Epithelial cell of esophagus (primary cell): ENCODE measurements around the gene PRSS33.

ENCODE experiments used
- DNase-seq: peaks from one replicate; pipeline ENCODE4 v3.0.0; 2010; ENCODE audit warnings: low read depth
- H3K4me3 ChIP-seq: 2 replicates; pipeline ENCODE4 v1.5.1; 2011; ENCODE audit warnings: mild to moderate bottlenecking, low read length, control low read depth
- CTCF ChIP-seq: IDR thresholded peaks from 2 replicates; pipeline ENCODE4 v1.5.1; 2011; ENCODE audit warnings: low read depth, mild to moderate bottlenecking, low read length, control low read depth, inconsistent platforms; ENCODE audit not compliant: insufficient read depth; ENCODE audit errors: missing control alignments

PRSS33 gene

GRCh38 chr16:2751577-2752034 is 35.8 kb downstream of the PRSS33 start:
- peak overlapping the region; percentile 57 for H3K4me3 ChIP-seq

GRCh38 chr16:2749936-2750335 is 37.4 kb downstream of the PRSS33 start:
- no peak for DNase-seq
- TF ChIP-seq CTCF, result no peak

More at GRCh38 chr16:2751577-2752034, 35.8 kb downstream of the PRSS33 start:
- DNase-seq, result no peak
- TF ChIP-seq CTCF, result no peak

GRCh38 chr16:2749476-2749875 is 37.9 kb downstream of the PRSS33 start:
- no peak overlapping the region for H3K4me3 ChIP-seq
- TF ChIP-seq CTCF, result no peak
- DNase-seq, result no peak

More at GRCh38 chr16:2749936-2750335, 37.4 kb downstream of the PRSS33 start:
- no peak overlapping the region for H3K4me3 ChIP-seq

GRCh38 chr16:2748757-2749455 is 38.5 kb downstream of the PRSS33 start:
- no peak overlapping the region for H3K4me3 ChIP-seq
- no peak for TF ChIP-seq CTCF
- no peak for DNase-seq

GRCh38 chr16:2745961-2746360 is 41.4 kb downstream of the PRSS33 start:
- no peak for DNase-seq
- TF ChIP-seq CTCF, result no peak
- H3K4me3 ChIP-seq, result no peak overlapping the region

GRCh38 chr16:2745116-2745890 is 42.1 kb downstream of the PRSS33 start:
- TF ChIP-seq CTCF, result no peak
- H3K4me3 ChIP-seq, result no peak overlapping the region
- DNase-seq, result no peak

- TF ChIP-seq CTCF, result no peak
Measured at GRCh38 chr16:2744711-2745110, 42.6 kb downstream of the PRSS33 start.

More at GRCh38 chr16:2744711-2745110, 42.6 kb downstream of the PRSS33 start:
- DNase-seq, result no peak
- H3K4me3 ChIP-seq, result no peak overlapping the region
